ENCODE results near the gene GJC2. TPM values are rescaled to one million over a fixed set of nuclear protein-coding genes. Genes with fewer than 3 reads are reported as not detected.

GJC2 gene
- total and polyA plus RNA-seq, 11 donors: 0.40 to 3.8 (median 0.78) TPM

DNA sequence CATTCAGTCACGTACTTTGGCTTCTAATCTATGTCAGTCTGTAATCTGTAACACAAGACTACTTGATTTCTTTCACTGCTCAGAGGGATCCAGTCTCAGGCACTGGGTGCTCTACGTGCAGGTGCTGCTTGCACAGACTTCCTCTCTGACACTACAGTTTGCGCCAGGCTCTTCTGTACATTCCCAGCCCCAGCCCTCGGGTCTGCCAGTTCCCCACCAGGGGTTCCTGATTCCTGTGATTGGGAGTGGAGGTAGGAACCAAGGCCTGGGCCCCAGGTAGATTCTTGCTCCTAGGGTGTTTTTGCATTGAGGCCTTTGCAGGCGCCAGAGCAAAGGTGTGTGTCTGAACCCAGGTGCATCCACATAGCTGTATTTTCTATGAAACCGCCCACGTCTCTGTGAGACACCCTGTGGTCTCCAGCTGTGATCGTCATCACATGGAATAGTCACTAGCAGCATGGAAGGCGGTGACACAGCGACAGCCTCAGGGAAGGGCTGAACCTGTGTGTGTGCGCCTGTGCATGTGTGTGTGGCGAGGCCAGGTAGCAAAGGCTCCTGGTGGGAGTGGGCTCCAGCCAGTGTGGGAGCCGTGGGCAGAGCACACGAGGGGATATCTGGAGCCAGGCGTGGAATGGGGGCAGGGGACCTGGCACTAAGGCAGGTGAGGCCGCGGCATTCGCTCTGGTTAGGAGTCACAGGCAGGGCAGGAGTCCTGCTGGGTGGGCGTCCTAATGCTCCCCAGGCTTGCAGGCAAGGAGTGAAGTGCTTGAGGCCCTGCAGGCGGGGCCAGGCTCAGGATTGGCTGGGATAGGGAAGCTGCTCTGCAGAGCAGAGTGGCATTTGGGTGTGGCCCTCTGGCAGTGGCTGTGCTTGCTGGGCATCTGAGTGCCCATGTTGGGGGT, 5.2 kb downstream of the GJC2 start:
- H3K27me3 ChIP-seq: peaks cover 0 to 10% (median 0%) of the 10 kb centered on the region in 9 donors
- TF ChIP-seq, protein P1, sequence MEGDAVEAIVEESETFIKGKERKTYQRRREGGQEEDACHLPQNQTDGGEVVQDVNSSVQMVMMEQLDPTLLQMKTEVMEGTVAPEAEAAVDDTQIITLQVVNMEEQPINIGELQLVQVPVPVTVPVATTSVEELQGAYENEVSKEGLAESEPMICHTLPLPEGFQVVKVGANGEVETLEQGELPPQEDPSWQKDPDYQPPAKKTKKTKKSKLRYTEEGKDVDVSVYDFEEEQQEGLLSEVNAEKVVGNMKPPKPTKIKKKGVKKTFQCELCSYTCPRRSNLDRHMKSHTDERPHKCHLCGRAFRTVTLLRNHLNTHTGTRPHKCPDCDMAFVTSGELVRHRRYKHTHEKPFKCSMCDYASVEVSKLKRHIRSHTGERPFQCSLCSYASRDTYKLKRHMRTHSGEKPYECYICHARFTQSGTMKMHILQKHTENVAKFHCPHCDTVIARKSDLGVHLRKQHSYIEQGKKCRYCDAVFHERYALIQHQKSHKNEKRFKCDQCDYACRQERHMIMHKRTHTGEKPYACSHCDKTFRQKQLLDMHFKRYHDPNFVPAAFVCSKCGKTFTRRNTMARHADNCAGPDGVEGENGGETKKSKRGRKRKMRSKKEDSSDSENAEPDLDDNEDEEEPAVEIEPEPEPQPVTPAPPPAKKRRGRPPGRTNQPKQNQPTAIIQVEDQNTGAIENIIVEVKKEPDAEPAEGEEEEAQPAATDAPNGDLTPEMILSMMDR (IDR thresholded peaks at IDR 0.05): no peak
- TF ChIP-seq POLR2A (IDR thresholded peaks at IDR 0.05): no peak
- intact Hi-C loops (cut with DNase I): loop anchor here in 1 of 10 donors (1.0 kb wide), 1 partner anchor 12 kb away; no protein-coding TSS in a partner anchor
- no peak overlapping the region for H3K4me3 ChIP-seq
- H3K4me1 ChIP-seq: peaks cover 5 to 31% (median 24%) of the 10 kb centered on the region in 12 donors
- H3K27ac ChIP-seq: no peak overlapping the region
- DNase-seq (peak in 2 of 5 donors; percentile 19 to 48), ATAC-seq (no peak)
- 83 to 93% (median 88%) methylated on average over 19 to 20 of the region's 20 CpGs for WGBS, 4 donors
- H3K36me3 ChIP-seq: peaks cover 0 to 2% (median 0%) of the 10 kb centered on the region in 9 donors
- no peaks in the 10 kb centered on the region for H3K9me3 ChIP-seq

DNA sequence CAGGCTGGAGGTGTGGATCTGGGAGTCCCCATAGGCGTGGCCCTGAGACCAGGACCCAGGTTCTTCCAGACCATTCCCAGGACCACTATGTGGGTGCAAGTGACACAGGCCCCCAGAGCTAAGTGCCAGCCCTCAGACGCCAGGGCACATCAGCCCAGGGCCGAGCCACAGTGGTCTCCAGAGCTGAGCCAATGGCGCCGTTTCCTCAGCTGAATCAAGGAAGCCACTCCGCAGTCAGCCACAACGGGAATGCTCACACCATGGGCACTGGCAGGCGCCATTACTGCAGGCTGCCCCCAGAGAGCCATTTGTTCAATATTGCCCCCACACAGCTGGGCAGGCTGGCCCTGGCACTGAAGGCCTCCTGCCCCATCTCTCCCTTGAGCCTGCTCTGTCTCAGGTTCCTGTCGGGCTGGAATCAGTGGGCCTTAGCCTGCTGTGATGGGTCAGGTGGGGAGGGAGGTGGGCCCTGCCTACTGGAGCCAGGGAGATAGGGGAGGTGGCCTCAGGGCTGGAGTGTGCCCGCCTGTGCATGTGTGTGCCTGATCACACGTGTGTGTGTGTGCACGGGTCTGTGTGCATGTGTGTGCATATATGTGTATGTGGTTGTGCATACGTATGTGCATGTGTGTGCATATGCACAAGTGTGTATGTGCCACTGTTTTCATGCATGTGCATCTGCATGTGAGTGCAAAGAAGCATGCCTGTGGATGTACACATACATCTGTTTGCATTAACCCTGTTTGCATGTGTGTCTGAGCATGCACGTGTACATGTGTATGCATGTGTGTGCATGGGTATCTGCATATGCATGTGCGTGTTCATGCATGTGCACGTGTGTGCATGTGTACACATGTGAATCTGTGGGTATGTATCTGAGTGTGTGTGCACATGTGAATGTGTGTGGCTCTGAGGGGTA, 6.1 kb downstream of the GJC2 start:
- TF ChIP-seq, protein P1 (IDR thresholded peaks at IDR 0.05): no peak
- no peak for TF ChIP-seq POLR2A (IDR thresholded peaks at IDR 0.05)
- Histone ChIP-seq H3K27me3 (peaks cover 0 to 13% (median 0%) of the 10 kb centered on the region in 9 donors), H3K27ac (no peak overlapping the region), H3K36me3 (no peaks in the 10 kb centered on the region), H3K4me1 (peaks cover 0 to 22% (median 14%) of the 10 kb centered on the region in 12 donors), H3K9me3 (no peaks in the 10 kb centered on the region), H3K4me3 (no peak overlapping the region)
- intact Hi-C loops (cut with DNase I): loop anchor here in 1 of 10 donors (1.0 kb wide), 1 partner anchor 13 kb away; no protein-coding TSS in a partner anchor
- WGBS, 4 donors: 87 to 92% (median 89%) methylated on average over 8 to 16 of the region's 16 CpGs
- DNase-seq (peak in 2 of 5 donors; percentile 9 to 42), ATAC-seq (no peak)

DNA sequence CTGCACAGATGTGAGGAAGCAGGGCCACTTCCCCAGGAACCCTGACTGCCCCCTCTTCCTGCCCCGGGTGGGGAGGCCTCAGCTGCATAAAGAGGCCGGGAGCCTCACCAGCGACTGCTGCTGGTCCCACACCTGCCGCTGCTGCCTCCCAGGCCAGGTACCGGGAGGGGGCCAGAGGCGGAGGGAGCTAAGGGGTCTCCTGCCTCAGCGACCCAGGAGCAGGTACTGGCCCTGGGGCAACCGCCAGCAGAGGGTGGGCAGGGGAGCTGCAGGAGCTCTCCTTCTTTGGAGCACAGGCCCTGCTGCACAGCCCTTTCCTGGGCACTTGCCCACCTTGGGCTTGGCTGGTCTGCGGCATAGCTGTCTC, 6.8 kb downstream of the GJC2 start:
- Histone ChIP-seq H3K9me3 (no peaks in the 10 kb centered on the region), H3K36me3 (no peaks in the 10 kb centered on the region), H3K27me3 (peaks cover 0 to 13% (median 0%) of the 10 kb centered on the region in 9 donors), H3K27ac (no peak overlapping the region), H3K4me1 (peaks cover 0 to 22% (median 10%) of the 10 kb centered on the region in 12 donors), H3K4me3 (no peak overlapping the region)
- WGBS, 4 donors: 56 to 83% (median 74%) methylated on average over 9 of the region's 9 CpGs
- ATAC-seq (no peak), DNase-seq (peak in 2 of 5 donors; percentile 25 to 47)
- TF ChIP-seq, protein P1 (IDR thresholded peaks at IDR 0.05): no peak
- no peak for TF ChIP-seq POLR2A (IDR thresholded peaks at IDR 0.05)
- intact Hi-C loops (cut with DNase I): no loop called here
